NCI-H526 (cell line): ENCODE measurements around the gene SPRR5.

ENCODE experiments used
- DNase-seq, 2 experiments: peaks; one replicate each; lab custom pipeline; 2025; lab: John Stamatoyannopoulos, UW

Gene SPRR5

GRCh38 chr1:152983234-152983633 lies 36.2 kb downstream of the SPRR5 start:
- no peak for DNase-seq

- DNase-seq = no peak
Observed at GRCh38 chr1:152983743-152984142, 36.7 kb downstream of the SPRR5 start, which contains the start of gene SPRR1A. Gene SPRR1A, plus strand, starts transcription at chr1:152984081. Its CDS starts 1,150 bp downstream, at chr1:152985231.

- no peak for DNase-seq
Observed at GRCh38 chr1:152986578-152986977, 39.6 kb downstream of the SPRR5 start.

GRCh38 chr1:152993186-152993585 lies 46.2 kb downstream of the SPRR5 start:
- DNase-seq = no peak

- DNase-seq = no peak
Observed at GRCh38 chr1:152995842-152996241, 48.8 kb downstream of the SPRR5 start.

GRCh38 chr1:152996633-152997400 lies 49.8 kb downstream of the SPRR5 start:
- DNase-seq = no peak

GRCh38 chr1:152997901-152998300 lies 50.9 kb downstream of the SPRR5 start:
- DNase-seq = no peak

GRCh38 chr1:152998476-152998875 lies 51.5 kb downstream of the SPRR5 start:
- DNase-seq = no peak
